ENCODE results near the gene PFDN4.

The PFDN4 gene

GRCh38 chr20:54217762-54218161 is 9.9 kb downstream of the PFDN4 start (continued):
- TF ChIP-seq CSRNP3 (CRISPR knock-in tag; IDR thresholded peaks at IDR 0.05): no peak

- TF ChIP-seq ZNF70 (CRISPR knock-in tag; IDR thresholded peaks at IDR 0.05) (no peak), TCF4 (CRISPR knock-in tag; IDR thresholded peaks at IDR 0.05; ENCODE audit: borderline replicate concordance) (no peak), POU6F1 (CRISPR knock-in tag; IDR thresholded peaks at IDR 0.05; ENCODE audit: borderline replicate concordance, low read depth) (no peak)
- ATAC-seq: no peak
These were observed 10.6 kb downstream of the PFDN4 start for GRCh38 chr20:54218470-54218869.

GRCh38 chr20:54219751-54220426 is 12.0 kb downstream of the PFDN4 start:
- no peak for TF ChIP-seq TOX (CRISPR knock-in tag; IDR thresholded peaks at IDR 0.05; ENCODE audit: borderline replicate concordance)
- no peak for TF ChIP-seq SNAI2 (CRISPR knock-in tag; IDR thresholded peaks at IDR 0.05)
- ATAC-seq: peak; percentile 65; the same call in 2 of the 3 replicates

- TF ChIP-seq TCF4 (CRISPR knock-in tag; IDR thresholded peaks at IDR 0.05; ENCODE audit: borderline replicate concordance) (no peak), ZNF8 (CRISPR knock-in tag; IDR thresholded peaks at IDR 0.05) (no peak), TSHZ2 (CRISPR knock-in tag; IDR thresholded peaks at IDR 0.05) (no peak), ISL1 (CRISPR knock-in tag; IDR thresholded peaks at IDR 0.05) (no peak), ZNF70 (CRISPR knock-in tag; IDR thresholded peaks at IDR 0.05) (no peak), CSDC2 (CRISPR knock-in tag; IDR thresholded peaks at IDR 0.05) (no peak), RARB (CRISPR knock-in tag; IDR thresholded peaks at IDR 0.05) (no peak), SNAI2 (CRISPR knock-in tag; IDR thresholded peaks at IDR 0.05) (no peak), CSRNP3 (CRISPR knock-in tag; IDR thresholded peaks at IDR 0.05) (no peak), PPARA (CRISPR knock-in tag; IDR thresholded peaks at IDR 0.05; ENCODE audit: borderline replicate concordance) (no peak), ZFP3 (CRISPR knock-in tag; IDR thresholded peaks at IDR 0.05) (no peak), GLIS3 (CRISPR knock-in tag; IDR thresholded peaks at IDR 0.05) (no peak), PATZ1 (CRISPR knock-in tag; IDR thresholded peaks at IDR 0.05; ENCODE audit: borderline replicate concordance) (no peak)
- no peak for ATAC-seq
These were observed 12.8 kb downstream of the PFDN4 start for GRCh38 chr20:54220722-54221121.

GRCh38 chr20:54221353-54221752 is 13.5 kb downstream of the PFDN4 start:
- no peak for TF ChIP-seq POU6F1 (CRISPR knock-in tag; IDR thresholded peaks at IDR 0.05; ENCODE audit: borderline replicate concordance, low read depth)
- no peak for ATAC-seq

Measured in SK-N-SH treated with all-trans-retinoic acid at 6 μM for 48 hours (cell line).